Measurements from ENCODE around the gene CFAP97D2.

CFAP97D2 gene

GRCh38 chr13:114164053-114164452 lies 15.0 kb upstream of the CFAP97D2 start:
- no peak for TF ChIP-seq CTCF (conservative IDR thresholded peaks at IDR 0.05; ENCODE audit: low read depth, low read length)
- no peak overlapping the region for H3K4me3 ChIP-seq (ENCODE audit: low read depth, low read length)
- no peak for DNase-seq (ENCODE audit: low read depth)

DNA sequence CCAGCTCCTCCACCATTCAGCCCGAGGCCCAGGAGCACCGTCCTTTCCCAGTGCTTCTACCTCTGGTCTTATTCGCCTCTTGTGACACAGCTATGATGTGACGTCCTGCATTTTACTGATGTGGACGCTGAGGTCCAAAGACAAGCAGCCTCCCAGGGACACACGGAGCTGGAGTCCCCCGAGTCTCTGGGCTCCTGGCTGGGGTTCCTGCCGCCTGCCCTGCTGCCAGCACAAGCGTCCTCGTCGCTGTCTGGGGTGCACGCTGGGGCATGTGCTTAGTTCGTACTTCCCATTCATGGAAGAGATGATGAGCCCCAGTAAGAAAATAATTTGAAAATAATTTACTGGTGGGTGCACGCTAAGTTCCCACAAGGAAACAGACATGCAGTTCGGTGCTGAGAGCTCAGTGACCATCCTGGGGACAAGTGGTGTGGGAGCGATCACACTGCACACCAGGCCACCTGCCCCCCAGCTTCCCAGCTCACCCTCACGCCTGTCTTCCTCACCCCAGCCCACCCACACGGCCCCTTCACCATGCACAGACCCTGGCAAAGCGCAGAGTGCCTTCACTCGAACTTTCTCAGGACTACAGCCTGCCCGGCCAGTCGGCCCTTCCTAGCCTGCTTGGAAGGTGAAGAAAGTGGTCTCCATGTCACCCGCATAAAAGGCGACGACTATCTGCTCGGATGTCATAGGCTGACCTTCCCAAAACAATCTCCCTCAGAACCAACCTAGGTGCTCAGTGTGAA lies 14.2 kb upstream of the CFAP97D2 start:
- no peak overlapping the region for H3K4me3 ChIP-seq (ENCODE audit: low read depth, low read length)
- no peak for DNase-seq (ENCODE audit: low read depth)
- TF ChIP-seq CTCF (conservative IDR thresholded peaks at IDR 0.05; ENCODE audit: low read depth, low read length): no peak

- no peak overlapping the region for H3K4me3 ChIP-seq (ENCODE audit: low read depth, low read length)
- no peak for DNase-seq (ENCODE audit: low read depth)
- TF ChIP-seq CTCF (conservative IDR thresholded peaks at IDR 0.05; ENCODE audit: low read depth, low read length): no peak
Measured at GRCh38 chr13:114166381-114167131, 12.5 kb upstream of the CFAP97D2 start.

- no peak for TF ChIP-seq CTCF (conservative IDR thresholded peaks at IDR 0.05; ENCODE audit: low read depth, low read length)
- no peak overlapping the region for H3K4me3 ChIP-seq (ENCODE audit: low read depth, low read length)
- no peak for DNase-seq (ENCODE audit: low read depth)
Measured at GRCh38 chr13:114167426-114167825, 11.6 kb upstream of the CFAP97D2 start.

DNA sequence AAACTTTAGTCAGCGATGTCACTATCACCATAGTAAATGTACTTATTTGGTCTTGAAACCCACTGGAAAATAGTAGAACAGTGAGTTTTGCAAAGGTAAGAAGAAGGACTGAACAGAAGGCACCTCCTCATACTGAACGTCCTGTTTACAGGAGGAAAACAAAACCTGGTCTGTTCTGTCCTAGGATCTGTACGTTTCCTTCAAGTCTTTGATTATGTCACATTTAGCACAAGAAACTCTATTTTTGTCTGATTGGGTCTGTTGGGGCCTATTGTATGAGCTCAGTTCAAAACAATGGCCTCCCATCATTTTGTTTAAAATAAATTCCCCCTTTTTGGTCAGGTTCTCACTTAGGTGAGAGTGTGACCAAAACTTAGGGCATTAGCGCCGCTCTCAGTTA lies 11.2 kb upstream of the CFAP97D2 start:
- no peak for TF ChIP-seq CTCF (conservative IDR thresholded peaks at IDR 0.05; ENCODE audit: low read depth, low read length)
- DNase-seq (ENCODE audit: low read depth): no peak
- H3K4me3 ChIP-seq (ENCODE audit: low read depth, low read length): no peak overlapping the region

DNA sequence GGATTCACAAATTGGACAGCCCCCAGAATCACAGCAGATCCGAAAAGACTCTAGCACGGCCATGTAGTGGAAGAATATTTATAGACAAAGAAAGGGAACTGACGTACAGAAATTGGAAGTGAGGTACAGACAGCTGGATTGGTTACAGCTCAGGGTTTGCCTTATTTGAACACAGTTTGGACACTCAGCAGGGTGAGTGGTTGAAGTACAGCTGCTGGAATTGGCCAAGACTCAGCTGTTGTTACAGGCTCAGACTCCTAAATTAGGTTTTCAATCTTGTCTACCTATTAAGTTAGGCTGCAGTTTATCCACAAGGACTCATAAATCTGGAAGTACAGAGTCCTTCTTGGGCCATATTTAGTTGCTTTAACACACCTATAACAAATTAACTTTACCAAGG lies 5.8 kb upstream of the CFAP97D2 start:
- H3K4me3 ChIP-seq (ENCODE audit: low read depth, low read length): no peak overlapping the region
- no peak for TF ChIP-seq CTCF (conservative IDR thresholded peaks at IDR 0.05; ENCODE audit: low read depth, low read length)
- no peak for DNase-seq (ENCODE audit: low read depth)

Measured in choroid plexus epithelial cell (primary cell).